IPS-15b (cell line): Measurements from ENCODE around the gene AMHR2.
"Not testable (repeated sequence)": the region's sequence is repeated elsewhere in the genome, so short reads cannot be mapped to it uniquely, and the experiment has no call there.

Experiments used
- H3K27me3 ChIP-seq: one replicate; pipeline ENCODE4 v1.6.1; 2013; ENCODE audit warnings: low read length; ENCODE audit not compliant: control insufficient read depth, insufficient read depth
- H3K36me3 ChIP-seq: one replicate; pipeline ENCODE4 v1.6.1; 2013; ENCODE audit warnings: low read length; ENCODE audit not compliant: control insufficient read depth, insufficient read depth
- H3K4me1 ChIP-seq: one replicate; pipeline ENCODE4 v1.6.1; 2013; ENCODE audit warnings: mild to moderate bottlenecking, low read length; ENCODE audit not compliant: control insufficient read depth, insufficient read depth
- H3K4me3 ChIP-seq: one replicate; pipeline ENCODE4 v1.5.1; 2013; ENCODE audit warnings: low read depth, low read length
- H3K9ac ChIP-seq: one replicate; pipeline ENCODE4 v1.6.1; 2013; ENCODE audit warnings: low read depth, mild to moderate bottlenecking, low read length
- H3K9me3 ChIP-seq: one replicate; pipeline ENCODE4 v1.6.1; 2013; ENCODE audit warnings: mild to moderate bottlenecking, low read length; ENCODE audit not compliant: control insufficient read depth, insufficient read depth

AMHR2 gene

DNA sequence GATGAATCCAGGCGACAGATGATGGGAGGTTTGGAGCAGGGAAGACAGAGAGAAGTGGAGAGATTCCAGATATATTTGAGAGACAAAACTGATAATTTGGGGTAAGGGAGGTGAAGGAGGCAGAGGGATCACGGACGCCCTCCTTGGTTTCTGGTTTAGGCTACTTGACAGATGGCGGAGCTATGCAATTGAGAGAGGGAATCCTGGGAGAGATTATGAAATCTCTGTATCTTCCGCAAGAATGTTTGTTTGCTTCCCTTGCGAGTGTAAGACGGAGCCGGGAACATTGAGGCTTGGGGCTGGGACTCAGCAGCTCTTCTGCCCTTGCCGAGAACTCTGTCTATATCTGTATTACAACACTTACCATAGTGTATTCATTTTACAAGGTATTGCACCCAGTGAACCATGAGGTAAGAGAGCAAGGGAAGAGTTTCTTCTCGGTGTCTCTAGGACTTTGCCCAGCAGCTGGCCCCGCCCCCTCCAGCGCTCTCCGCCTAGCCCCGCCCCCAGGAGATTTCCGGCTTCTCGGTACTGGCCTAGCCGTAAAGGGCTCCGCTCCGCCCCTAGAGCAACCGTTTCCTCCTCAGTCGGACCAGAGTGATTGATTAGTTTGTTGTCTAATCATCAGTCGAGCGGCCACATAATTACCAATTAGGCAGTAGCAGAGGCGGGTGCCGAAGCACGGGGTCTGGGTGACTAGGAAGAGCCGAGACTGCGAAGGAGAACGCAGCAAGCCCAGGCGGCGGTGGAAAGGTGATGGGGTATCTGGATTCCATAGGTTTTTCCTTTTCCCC, 17.6 kb downstream of the AMHR2 start, which contains the start of gene PRR13:
TSS of gene PRR13 (plus strand) at position 695 of the 794 bp plus-strand sequence. CDS start 981 bp downstream, outside the sequence.
- H3K36me3 ChIP-seq, result peaks cover 6% of the 10 kb centered on the region
- no peaks in the 10 kb centered on the region for H3K9me3 ChIP-seq
- H3K9ac ChIP-seq, result peak within 1 kb of the TSS; percentile 94
- H3K4me3 ChIP-seq, result peak within 1 kb of the TSS; percentile 84
- no peaks in the 10 kb centered on the region for H3K4me1 ChIP-seq
- no peaks in the 10 kb centered on the region for H3K27me3 ChIP-seq

DNA sequence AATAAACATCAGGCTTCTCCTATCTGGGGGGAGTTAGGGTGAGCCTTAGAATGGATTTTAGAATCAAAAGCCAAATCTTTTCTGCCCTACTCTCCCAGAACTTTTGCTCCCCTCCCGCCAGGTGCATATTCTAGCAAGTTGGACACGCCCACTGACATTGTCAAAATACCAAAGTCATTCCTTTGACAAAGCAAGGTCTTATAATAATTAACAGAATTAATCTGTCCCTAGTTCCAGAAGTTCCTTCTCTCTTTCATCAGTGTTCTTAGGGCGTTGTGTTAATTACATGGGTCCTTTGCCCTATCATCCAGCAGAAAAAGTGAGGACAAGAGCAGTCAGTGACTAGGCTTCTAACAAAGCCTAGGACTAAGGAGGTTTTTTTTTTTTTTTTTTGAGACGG, 20.3 kb downstream of the AMHR2 start:
- no peaks in the 10 kb centered on the region for H3K27me3 ChIP-seq
- no peaks in the 10 kb centered on the region for H3K4me1 ChIP-seq
- peaks cover 6% of the 10 kb centered on the region for H3K36me3 ChIP-seq
- H3K9ac ChIP-seq, result no peak overlapping the region
- H3K9me3 ChIP-seq, result no peaks in the 10 kb centered on the region
- H3K4me3 ChIP-seq, result no peak overlapping the region

DNA sequence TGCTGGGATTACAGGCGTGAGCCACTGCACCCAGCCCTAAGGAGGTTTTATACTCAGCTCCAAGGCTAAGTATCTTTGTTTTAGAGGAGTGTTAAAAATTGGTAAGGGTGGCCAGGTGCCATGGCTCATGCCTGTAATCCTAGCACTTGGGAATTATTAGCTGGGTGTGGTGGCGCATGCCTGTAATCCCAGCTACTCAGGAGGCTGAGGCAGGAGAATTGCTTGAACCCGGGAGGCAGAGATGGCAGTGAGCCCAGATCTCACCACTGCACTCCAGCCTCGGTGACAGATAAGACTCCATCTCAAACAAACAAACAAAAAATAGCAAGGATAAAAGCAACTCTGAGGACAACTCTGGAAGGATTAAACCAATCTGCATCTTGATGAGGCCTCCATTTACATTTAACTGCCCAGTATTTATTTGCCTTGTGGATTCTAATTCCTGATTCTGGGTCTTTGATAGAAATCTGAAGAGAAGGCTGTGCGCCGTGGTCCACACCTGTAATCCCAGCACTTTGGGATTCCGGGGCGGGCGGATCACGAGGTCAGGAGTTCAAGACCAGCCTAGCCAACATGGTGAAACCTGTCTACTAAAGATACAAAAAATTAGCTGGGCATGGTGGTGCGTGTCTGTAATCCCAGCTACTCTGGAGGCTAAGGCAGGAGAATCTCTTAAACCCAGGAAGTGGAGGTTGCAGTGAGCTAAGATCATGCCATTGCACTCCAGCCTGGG, 21.1 kb downstream of the AMHR2 start:
- not testable (repeated sequence) for H3K36me3 ChIP-seq, H3K4me1 ChIP-seq, H3K9ac ChIP-seq, H3K9me3 ChIP-seq, H3K4me3 ChIP-seq, H3K27me3 ChIP-seq

DNA sequence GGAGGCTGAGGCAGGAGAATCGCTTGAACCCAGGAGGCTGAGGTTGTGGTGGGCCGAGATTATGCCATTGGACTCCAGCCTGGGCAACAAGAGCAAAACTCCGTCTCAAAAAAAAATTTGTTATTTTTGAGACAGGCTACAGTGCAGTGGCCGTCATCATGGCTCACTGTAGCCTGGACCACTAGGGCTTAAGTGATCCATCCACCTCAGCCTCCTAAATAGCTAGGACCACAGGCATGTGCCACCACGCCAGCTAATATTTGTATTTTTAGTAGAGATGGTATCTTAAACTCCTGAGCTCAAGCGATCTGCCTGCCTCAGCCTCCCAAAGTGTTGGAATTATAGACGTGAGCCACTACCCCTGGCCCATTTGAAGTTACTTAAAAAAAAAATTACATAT, 27.3 kb downstream of the AMHR2 start:
- no peak overlapping the region for H3K9ac ChIP-seq
- peaks cover 17% of the 10 kb centered on the region for H3K36me3 ChIP-seq
- H3K9me3 ChIP-seq, result no peaks in the 10 kb centered on the region
- peaks cover 8% of the 10 kb centered on the region for H3K4me1 ChIP-seq
- H3K4me3 ChIP-seq, result no peak overlapping the region
- no peaks in the 10 kb centered on the region for H3K27me3 ChIP-seq

DNA sequence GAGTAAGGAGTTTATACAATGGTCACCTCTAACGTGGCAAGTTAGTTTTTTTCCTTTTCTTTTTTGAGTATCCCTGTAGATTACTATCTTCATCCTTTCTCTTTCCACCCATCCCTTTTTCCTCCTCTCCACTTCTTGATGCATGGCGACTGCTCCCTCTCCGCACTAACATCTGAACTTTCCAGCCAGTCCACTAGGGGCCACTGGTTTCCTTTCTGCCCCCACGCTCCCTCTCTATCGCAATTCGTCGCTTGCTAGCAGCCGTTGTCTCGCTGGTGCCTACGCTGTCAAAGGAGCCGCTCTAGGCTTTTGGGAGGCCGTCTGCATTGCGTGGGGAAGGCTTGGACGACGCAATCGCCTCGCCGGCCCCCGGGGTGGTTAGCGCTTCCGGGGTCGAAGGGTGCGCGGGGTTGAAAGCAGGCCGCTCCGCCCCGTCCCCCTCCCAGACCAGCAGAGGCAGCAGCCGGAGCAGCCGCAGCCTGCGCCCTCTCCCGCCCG, 28.1 kb downstream of the AMHR2 start, which contains the start of gene PCBP2:
TSS of gene PCBP2 (plus strand) at position 442 of the 498 bp plus-strand sequence. CDS start 2,699 bp downstream, outside the sequence.
- H3K4me1 ChIP-seq, result peaks cover 8% of the 10 kb centered on the region
- H3K9me3 ChIP-seq, result no peaks in the 10 kb centered on the region
- H3K36me3 ChIP-seq, result peaks cover 24% of the 10 kb centered on the region
- H3K4me3 ChIP-seq, result peak within 1 kb of the TSS; percentile 90
- H3K9ac ChIP-seq, result peak within 1 kb of the TSS; percentile 97
- no peaks in the 10 kb centered on the region for H3K27me3 ChIP-seq

DNA sequence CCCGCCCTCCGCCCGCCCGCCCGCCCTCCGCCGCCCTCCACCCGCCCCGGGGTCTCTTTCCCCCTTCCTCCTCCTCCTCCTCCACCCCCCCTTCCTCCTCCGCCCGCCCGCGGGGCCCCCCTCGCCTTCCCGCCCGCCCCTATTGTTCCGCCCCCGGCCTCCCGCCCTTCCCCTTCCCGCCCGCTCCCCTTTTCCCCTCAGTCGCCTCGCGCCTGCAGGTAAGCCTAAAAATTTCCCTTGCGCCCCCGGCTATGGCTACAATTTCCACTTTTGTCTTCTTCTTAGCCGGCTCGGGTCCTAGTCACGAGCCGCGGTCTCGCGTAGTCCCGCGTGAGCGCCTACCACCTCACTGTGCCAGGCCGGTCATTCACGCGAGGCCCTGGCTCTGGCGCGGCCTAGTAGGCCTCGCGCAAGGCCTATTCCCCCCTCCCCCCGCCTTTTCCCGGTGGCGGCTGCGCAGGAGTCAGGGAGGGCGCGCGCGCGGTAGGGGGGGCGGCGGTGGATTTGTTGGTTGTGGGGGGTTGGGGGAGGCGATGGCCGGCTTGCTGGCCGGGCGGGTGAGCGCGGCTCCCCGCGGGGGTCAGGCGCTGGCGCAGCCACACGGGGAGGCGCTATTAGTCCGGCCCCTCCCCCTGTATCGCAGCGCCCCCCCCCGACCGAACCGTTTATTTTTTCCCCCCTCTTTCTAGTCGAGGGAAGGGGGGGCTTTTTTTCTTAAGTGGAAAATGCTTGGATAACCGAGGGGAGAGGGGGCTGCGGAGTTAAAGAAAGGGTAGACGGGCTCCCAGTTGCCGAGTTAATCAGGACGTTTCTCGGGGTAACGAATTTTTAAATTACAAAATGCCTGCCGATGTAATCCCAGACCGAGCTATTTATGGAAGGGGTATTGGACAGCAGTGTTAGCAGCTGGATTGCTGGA, 28.8 kb downstream of the AMHR2 start:
- peak overlapping the region; percentile 97 for H3K9ac ChIP-seq
- H3K4me1 ChIP-seq, result peaks cover 8% of the 10 kb centered on the region
- H3K36me3 ChIP-seq, result peaks cover 31% of the 10 kb centered on the region
- H3K4me3 ChIP-seq, result peak overlapping the region; percentile 90
- H3K9me3 ChIP-seq, result no peaks in the 10 kb centered on the region
- H3K27me3 ChIP-seq, result no peaks in the 10 kb centered on the region

DNA sequence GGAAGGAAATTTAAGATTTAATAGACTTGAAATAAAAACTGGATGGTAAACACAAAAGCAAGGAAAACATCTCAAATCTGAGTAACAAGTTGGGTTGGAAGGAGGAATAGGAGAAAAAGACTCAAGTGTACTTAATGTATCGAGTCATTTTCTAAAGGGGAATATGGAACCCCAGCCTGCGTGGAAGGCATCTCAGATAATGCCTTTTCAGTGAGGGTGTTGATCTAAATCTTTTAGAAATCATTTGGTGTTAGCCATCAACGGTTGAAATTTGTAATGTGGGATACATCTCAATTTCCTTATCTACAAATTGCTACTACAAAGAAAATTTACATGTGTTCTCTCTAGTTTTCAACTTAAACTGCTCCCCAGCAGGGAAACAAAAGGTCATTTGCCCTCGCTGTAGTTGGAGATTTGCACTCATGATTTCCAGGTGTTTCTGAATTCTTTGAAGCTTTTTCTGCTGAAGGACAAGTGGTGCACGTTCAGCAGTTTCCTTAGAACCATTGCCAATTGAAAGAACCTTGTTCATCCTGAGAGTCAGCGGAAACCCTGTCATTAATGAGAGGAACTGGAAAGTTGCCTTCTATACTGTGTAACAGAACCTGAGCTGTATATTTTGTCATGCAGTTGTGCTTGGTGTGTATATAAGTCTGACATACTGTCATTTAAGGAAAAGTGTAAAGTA, 30.4 kb downstream of the AMHR2 start:
- Histone ChIP-seq H3K9ac (no peak overlapping the region), H3K9me3 (no peaks in the 10 kb centered on the region), H3K4me3 (peak overlapping the region; percentile 90), H3K27me3 (no peaks in the 10 kb centered on the region), H3K36me3 (peaks cover 37% of the 10 kb centered on the region), H3K4me1 (peaks cover 8% of the 10 kb centered on the region)

DNA sequence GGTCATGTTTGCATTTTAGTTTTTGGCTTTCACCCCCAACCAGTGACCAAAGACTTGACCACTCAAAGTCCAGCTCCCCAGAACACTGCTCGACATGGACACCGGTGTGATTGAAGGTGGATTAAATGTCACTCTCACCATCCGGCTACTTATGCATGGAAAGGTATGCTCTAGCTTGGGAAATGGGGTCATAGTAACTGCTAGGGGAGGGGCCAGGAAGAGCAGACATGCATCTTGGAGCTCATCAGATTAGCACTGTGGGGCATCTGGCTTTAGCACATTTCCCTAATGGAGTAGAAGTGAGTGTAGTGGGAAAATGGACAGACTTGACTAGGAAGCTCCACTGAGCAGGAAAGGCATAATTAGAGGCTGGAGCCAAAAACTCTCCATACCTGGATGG, 31.1 kb downstream of the AMHR2 start:
- no peak overlapping the region for H3K9ac ChIP-seq
- peak overlapping the region; percentile 2 for H3K4me3 ChIP-seq
- peaks cover 8% of the 10 kb centered on the region for H3K4me1 ChIP-seq
- no peaks in the 10 kb centered on the region for H3K9me3 ChIP-seq
- H3K27me3 ChIP-seq, result no peaks in the 10 kb centered on the region
- H3K36me3 ChIP-seq, result peaks cover 43% of the 10 kb centered on the region

DNA sequence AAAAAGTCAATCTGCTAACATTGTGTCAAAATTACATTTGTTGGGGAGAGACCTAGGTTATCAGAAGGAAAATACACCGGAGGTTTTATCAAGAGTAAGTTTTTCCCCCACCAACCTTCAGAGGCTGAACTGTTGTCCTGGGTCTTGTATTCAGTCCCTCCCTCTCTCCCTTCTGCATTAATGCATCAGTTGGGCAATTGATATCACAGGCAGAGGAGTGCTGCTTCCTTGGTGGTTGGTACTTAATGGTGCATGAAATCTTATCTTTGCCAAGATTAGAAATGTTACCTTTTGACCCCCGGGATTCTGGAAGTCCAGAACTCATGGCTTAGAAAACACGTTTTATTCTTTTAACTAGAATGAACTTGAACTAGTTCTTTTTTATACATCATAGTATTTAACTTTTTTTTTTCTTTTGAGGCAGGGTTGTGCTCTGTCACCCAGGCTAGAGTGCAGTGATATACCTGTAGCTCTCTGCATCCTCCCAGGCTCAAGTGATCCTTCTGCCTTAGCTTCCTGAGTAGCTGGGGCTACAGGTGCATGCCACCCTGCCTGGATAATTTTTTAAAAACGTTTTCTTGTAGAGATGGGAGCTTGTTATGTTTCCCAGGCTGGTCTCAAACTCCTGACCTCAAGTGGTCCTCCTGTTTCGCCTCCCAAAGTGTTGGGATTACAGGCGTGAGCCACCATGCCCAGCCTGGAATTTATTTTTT, 33.2 kb downstream of the AMHR2 start:
- Histone ChIP-seq H3K9me3 (no peaks in the 10 kb centered on the region), H3K36me3 (peaks cover 63% of the 10 kb centered on the region), H3K4me3 (no peak overlapping the region), H3K27me3 (no peaks in the 10 kb centered on the region), H3K9ac (no peak overlapping the region), H3K4me1 (peaks cover 15% of the 10 kb centered on the region)

DNA sequence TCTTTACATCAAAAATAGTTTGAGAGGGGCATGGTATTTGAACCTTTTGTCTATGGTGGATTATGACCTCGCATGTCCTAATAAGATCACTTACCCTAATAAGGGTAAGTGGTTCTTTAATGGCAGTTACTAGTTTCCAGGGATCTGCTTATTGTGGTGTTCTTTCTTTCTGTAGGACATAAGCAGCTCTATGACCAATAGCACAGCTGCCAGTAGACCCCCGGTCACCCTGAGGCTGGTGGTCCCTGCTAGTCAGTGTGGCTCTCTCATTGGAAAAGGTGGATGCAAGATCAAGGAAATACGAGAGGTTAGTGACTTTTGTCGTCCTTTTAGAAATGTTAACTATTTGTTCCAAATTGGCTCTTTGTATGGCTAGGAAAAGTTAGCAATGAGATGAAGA, 35.4 kb downstream of the AMHR2 start:
- H3K36me3 ChIP-seq, result peaks cover 83% of the 10 kb centered on the region
- H3K4me3 ChIP-seq, result no peak overlapping the region

More for the DNA sequence above, 35.4 kb downstream of the AMHR2 start:
- Histone ChIP-seq H3K27me3 (no peaks in the 10 kb centered on the region), H3K4me1 (peaks cover 20% of the 10 kb centered on the region), H3K9ac (no peak overlapping the region), H3K9me3 (no peaks in the 10 kb centered on the region)
